ENCODE data around the gene RGS3. TPM values are rescaled to one million over a fixed set of nuclear protein-coding genes. Genes with fewer than 3 reads are reported as not detected.

Gene RGS3
- total RNA-seq, 2 experiments from 2014 or later, result 22.8 to 32.9 TPM

DNA sequence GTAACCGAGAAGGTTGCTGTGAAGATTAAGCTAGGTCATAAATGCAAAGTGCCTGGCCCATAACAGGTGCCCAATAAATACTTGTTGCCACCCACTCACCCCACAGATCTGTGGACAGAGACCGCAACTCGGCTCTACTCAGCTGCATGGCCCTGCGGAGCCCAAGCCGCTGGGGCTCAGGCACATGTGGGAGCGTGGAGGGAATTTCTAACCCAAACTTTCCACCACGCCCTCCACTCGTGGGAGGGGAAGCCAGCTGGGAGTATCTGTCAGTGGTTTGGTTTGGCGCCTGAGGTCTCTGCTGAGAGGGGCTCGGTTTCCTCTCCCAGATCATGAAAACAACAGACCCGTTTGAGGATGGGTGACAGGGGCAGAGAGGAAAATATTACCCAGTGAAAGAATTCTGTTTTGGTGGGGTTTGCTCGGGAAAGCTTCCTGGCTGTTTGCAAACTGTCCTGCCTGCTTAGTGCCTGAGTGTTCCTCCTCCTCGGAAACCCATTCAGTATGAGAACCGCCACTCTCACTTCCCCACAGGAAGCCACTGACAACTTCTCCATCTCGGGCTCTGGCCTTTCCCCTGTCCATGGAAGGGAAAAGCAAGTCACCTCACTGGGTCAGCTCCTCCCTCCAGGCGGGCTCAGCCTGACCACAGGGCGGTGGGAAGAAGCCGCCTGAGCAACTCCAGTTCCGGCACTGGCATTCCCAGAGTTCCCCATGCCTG is 60.1 kb downstream of the RGS3 start:
- Histone ChIP-seq H3K9me2 (ENCODE audit: insufficient read depth, low read length) (no peaks in the 10 kb centered on the region), H3K79me2 (ENCODE audit: insufficient read depth, low read depth, low read length) (no peaks in the 10 kb centered on the region; the same call in 1 of the 2 replicates), H3K4me3 (ENCODE audit: low read depth, low read length, poor library complexity, severe bottlenecking) (peak overlapping the region; percentile 57), H3K4me2 (ENCODE audit: low read length) (peak overlapping the region; percentile 88), H3K9me3 (ENCODE audit: low read length) (no peaks in the 10 kb centered on the region), H2AFZ (ENCODE audit: low read length) (peak overlapping the region; percentile 57; the same call in 1 of the 2 replicates), H3K36me3 (ENCODE audit: insufficient read depth, low read length) (no peaks in the 10 kb centered on the region), H3K4me1 (ENCODE audit: insufficient read depth, low read length, poor library complexity, severe bottlenecking) (peaks cover 66% of the 10 kb centered on the region), H3K27ac (ENCODE audit: low read depth, low read length, poor library complexity, severe bottlenecking) (peak overlapping the region; percentile 77), H4K20me1 (ENCODE audit: insufficient read depth, low read length) (no peaks in the 10 kb centered on the region)
- ChIA-PET CTCF (ENCODE audit: unreplicated experiment) (interaction anchor here (1.1 to 2.0 kb wide), 4 partner anchors 55 to 275 kb away, joined by 4 to 8 read pairs (median 5); no protein-coding TSS in a partner anchor), POLR2A (interaction anchor here (1.0 to 5.8 kb wide), 10 partner anchors 8 to 129 kb away, joined by 3 to 61 read pairs (median 4); no protein-coding TSS in a partner anchor)
- BruUV-seq (replicated peaks), result no TSS peak
- TF ChIP-seq, protein P1, sequence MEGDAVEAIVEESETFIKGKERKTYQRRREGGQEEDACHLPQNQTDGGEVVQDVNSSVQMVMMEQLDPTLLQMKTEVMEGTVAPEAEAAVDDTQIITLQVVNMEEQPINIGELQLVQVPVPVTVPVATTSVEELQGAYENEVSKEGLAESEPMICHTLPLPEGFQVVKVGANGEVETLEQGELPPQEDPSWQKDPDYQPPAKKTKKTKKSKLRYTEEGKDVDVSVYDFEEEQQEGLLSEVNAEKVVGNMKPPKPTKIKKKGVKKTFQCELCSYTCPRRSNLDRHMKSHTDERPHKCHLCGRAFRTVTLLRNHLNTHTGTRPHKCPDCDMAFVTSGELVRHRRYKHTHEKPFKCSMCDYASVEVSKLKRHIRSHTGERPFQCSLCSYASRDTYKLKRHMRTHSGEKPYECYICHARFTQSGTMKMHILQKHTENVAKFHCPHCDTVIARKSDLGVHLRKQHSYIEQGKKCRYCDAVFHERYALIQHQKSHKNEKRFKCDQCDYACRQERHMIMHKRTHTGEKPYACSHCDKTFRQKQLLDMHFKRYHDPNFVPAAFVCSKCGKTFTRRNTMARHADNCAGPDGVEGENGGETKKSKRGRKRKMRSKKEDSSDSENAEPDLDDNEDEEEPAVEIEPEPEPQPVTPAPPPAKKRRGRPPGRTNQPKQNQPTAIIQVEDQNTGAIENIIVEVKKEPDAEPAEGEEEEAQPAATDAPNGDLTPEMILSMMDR (conservative IDR thresholded peaks at IDR 0.05; ENCODE audit: low read length), result no peak
- no peak for TF ChIP-seq EZH2phosphoT487 (IDR thresholded peaks at IDR 0.05; ENCODE audit: borderline replicate concordance, low read depth, low read length)
- peak; percentile 73 for DNase-seq (ENCODE audit: low spot score)
- intact Hi-C loops (cut with micrococcal nuclease; ENCODE audit: unreplicated experiment), result loop anchor here (1.0 to 5.0 kb wide), 2 partner anchors 56 to 134 kb away; no protein-coding TSS in a partner anchor

DNA sequence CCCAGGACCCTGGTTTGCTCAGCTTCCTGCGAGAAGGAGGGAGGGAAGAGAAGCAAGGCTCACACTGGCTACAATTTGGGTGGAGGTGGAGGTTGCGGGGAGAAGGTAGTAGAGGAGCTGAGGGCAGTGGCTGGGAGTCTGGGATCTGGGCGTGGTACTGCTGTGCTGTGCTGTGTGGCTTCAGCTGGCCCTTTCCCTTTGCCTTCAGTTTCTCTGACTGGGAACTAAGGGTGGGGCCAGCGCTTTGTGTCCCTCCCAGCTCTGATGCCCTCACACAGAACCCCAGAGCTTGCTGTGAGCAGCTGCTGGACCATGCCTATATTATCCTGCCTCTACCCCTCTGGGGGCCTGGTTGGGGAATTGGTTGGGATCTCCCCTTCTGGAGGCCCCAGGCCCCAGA is 60.9 kb downstream of the RGS3 start:
- intact Hi-C loops (cut with micrococcal nuclease; ENCODE audit: unreplicated experiment), result loop anchor here (5.0 kb wide), 1 partner anchor 133 kb away; no protein-coding TSS in a partner anchor

More for the DNA sequence above, 60.9 kb downstream of the RGS3 start:
- Histone ChIP-seq H4K20me1 (ENCODE audit: insufficient read depth, low read length) (no peaks in the 10 kb centered on the region), H3K79me2 (ENCODE audit: insufficient read depth, low read depth, low read length) (no peaks in the 10 kb centered on the region; the same call in 1 of the 2 replicates), H3K4me1 (ENCODE audit: insufficient read depth, low read length, poor library complexity, severe bottlenecking) (peaks cover 57% of the 10 kb centered on the region), H3K27ac (ENCODE audit: low read depth, low read length, poor library complexity, severe bottlenecking) (peak overlapping the region; percentile 77), H3K4me3 (ENCODE audit: low read depth, low read length, poor library complexity, severe bottlenecking) (peak overlapping the region; percentile 57), H3K36me3 (ENCODE audit: insufficient read depth, low read length) (peaks cover 5% of the 10 kb centered on the region; the same call in 1 of the 2 replicates), H3K4me2 (ENCODE audit: low read length) (peak overlapping the region; percentile 88), H3K9me2 (ENCODE audit: insufficient read depth, low read length) (no peaks in the 10 kb centered on the region), H3K9me3 (ENCODE audit: low read length) (no peaks in the 10 kb centered on the region), H2AFZ (ENCODE audit: low read length) (no peak overlapping the region)
- ChIA-PET CTCF (ENCODE audit: unreplicated experiment) (interaction anchor here (2.0 kb wide), 1 partner anchor 54 kb away, joined by 6 read pairs; no protein-coding TSS in a partner anchor), POLR2A (interaction anchor here (1.0 to 5.8 kb wide), 6 partner anchors 9 to 128 kb away, joined by 3 to 61 read pairs (median 3); no protein-coding TSS in a partner anchor)
- no peak for TF ChIP-seq EZH2phosphoT487 (IDR thresholded peaks at IDR 0.05; ENCODE audit: borderline replicate concordance, low read depth, low read length)
- TF ChIP-seq, protein P1 (conservative IDR thresholded peaks at IDR 0.05; ENCODE audit: low read length), result no peak
- no peak for DNase-seq (ENCODE audit: low spot score)
- no TSS peak for BruUV-seq (replicated peaks)
